ENCODE measurements around the gene MTMR11. TPM values are rescaled to one million over a fixed set of nuclear protein-coding genes. Genes with fewer than 3 reads are reported as not detected.
"Not testable (repeated sequence)": the region's sequence is repeated elsewhere in the genome, so short reads cannot be mapped to it uniquely, and the experiment has no call there.

Gene MTMR11
- total RNA-seq, 1 experiment from 2014 or later = 16.0 TPM

DNA sequence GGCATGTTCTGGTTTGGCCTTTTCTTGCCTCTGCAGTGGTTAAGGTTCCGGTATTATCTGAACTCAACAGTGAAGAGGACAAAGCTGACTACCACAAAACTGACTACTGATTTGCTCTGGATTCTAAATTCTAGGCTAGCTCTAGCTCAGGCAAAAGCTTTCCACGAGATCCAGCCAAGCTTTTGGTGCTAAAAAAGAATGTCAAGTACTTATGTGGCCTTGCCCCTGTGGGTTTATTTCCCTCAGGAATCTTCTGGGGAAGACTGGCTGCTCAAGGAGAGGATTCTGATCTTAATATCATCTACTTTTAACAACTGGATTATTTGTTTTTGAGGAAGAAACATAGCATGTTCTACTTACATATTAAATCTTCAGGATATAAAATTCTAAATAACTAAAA, 26.1 kb upstream of the MTMR11 start:
- no peak overlapping the region for H3K4me3 ChIP-seq
- no peaks in the 10 kb centered on the region for H3K9me3 ChIP-seq (ENCODE audit: insufficient read depth, low read depth)
- H3K36me3 ChIP-seq (ENCODE audit: low read depth) = peaks cover 15% of the 10 kb centered on the region
- peak overlapping the region; percentile 52 for H3K27ac ChIP-seq
- POLR2A ChIA-PET (ENCODE audit: unreplicated experiment) = interaction anchor here (0.7 to 0.9 kb wide), 2 partner anchors 75 to 124 kb away, joined by 5 to 6 read pairs; a partner anchor contains a TSS
- no peaks in the 10 kb centered on the region for H3K9me2 ChIP-seq (ENCODE audit: insufficient read depth)
- CTCF ChIA-PET = interaction anchor here (0.6 to 1.4 kb wide), 6 partner anchors 55 to 1241 kb away, joined by 3 to 10 read pairs (median 3); a partner anchor contains a TSS
- H3F3A ChIP-seq (ENCODE audit: insufficient read depth, low read depth) = peaks cover 24% of the 10 kb centered on the region
- no peak for TF ChIP-seq EZH2 (IDR thresholded peaks at IDR 0.05; ENCODE audit: low read depth)
- TF ChIP-seq, protein P1, sequence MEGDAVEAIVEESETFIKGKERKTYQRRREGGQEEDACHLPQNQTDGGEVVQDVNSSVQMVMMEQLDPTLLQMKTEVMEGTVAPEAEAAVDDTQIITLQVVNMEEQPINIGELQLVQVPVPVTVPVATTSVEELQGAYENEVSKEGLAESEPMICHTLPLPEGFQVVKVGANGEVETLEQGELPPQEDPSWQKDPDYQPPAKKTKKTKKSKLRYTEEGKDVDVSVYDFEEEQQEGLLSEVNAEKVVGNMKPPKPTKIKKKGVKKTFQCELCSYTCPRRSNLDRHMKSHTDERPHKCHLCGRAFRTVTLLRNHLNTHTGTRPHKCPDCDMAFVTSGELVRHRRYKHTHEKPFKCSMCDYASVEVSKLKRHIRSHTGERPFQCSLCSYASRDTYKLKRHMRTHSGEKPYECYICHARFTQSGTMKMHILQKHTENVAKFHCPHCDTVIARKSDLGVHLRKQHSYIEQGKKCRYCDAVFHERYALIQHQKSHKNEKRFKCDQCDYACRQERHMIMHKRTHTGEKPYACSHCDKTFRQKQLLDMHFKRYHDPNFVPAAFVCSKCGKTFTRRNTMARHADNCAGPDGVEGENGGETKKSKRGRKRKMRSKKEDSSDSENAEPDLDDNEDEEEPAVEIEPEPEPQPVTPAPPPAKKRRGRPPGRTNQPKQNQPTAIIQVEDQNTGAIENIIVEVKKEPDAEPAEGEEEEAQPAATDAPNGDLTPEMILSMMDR (conservative IDR thresholded peaks at IDR 0.05) = no peak
- H3K4me2 ChIP-seq = no peak overlapping the region
- BruUV-seq (replicated peaks) = no TSS peak
- H3K27me3 ChIP-seq (ENCODE audit: insufficient read depth, low read depth) = no peaks in the 10 kb centered on the region
- intact Hi-C loops (cut with micrococcal nuclease; ENCODE audit: unreplicated experiment) = loop anchor here (1.0 to 5.0 kb wide), 4 partner anchors 74 to 204 kb away; partner anchors contain the start of gene VPS45
- H4K20me1 ChIP-seq (ENCODE audit: insufficient read depth) = no peaks in the 10 kb centered on the region
- no peak overlapping the region for H2AFZ ChIP-seq
- no peaks in the 10 kb centered on the region for H3K79me2 ChIP-seq (ENCODE audit: low read depth)
- H3K4me1 ChIP-seq (replicated peaks; ENCODE audit: insufficient read depth) = peaks cover 7% of the 10 kb centered on the region
- no peak for DNase-seq

DNA sequence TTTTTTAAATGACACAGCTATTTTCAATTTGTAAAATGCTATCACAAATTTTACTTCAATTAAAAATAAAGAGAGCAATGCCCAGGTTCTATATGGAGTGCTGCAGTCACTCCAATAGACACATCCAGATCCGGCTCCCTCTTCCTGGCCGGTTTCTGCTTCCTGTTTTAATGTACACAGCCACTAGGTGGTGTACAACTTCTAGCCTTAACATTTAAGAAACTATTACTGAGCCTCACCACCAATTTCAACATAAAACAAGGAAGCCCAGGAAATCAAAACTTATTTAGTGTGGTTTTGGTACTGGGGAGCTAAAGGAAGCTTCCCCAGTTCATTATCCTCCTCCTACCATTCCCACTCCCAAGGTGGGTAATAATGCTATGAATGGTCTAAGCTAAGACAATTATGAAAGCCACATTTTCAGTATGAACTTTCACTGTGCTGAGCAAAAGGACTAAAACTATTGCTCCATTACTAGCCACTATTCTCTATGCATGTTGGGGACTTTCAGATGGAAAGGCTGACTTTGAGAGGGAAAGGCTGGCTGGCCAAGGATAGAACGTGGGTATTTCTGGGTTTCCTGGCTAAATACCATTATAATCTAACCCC, 25.5 kb upstream of the MTMR11 start:
- Histone ChIP-seq H3K4me1 (replicated peaks; ENCODE audit: insufficient read depth) (peaks cover 7% of the 10 kb centered on the region), H4K20me1 (ENCODE audit: insufficient read depth) (no peaks in the 10 kb centered on the region), H3F3A (ENCODE audit: insufficient read depth, low read depth) (peaks cover 24% of the 10 kb centered on the region), H3K36me3 (ENCODE audit: low read depth) (peaks cover 15% of the 10 kb centered on the region), H3K9me2 (ENCODE audit: insufficient read depth) (no peaks in the 10 kb centered on the region), H3K4me2 (no peak overlapping the region), H3K27me3 (ENCODE audit: insufficient read depth, low read depth) (no peaks in the 10 kb centered on the region), H3K79me2 (ENCODE audit: low read depth) (no peaks in the 10 kb centered on the region), H3K27ac (peak overlapping the region; percentile 52), H2AFZ (no peak overlapping the region), H3K9me3 (ENCODE audit: insufficient read depth, low read depth) (no peaks in the 10 kb centered on the region), H3K4me3 (no peak overlapping the region)
- CTCF ChIA-PET = interaction anchor here (0.6 to 1.4 kb wide), 6 partner anchors 55 to 1242 kb away, joined by 3 to 10 read pairs (median 3); a partner anchor contains a TSS
- POLR2A ChIA-PET (ENCODE audit: unreplicated experiment) = interaction anchor here (0.7 to 0.9 kb wide), 2 partner anchors 75 to 124 kb away, joined by 5 to 6 read pairs; a partner anchor contains a TSS
- intact Hi-C loops (cut with micrococcal nuclease; ENCODE audit: unreplicated experiment) = loop anchor here (1.0 to 5.0 kb wide), 4 partner anchors 73 to 204 kb away; partner anchors contain the start of gene VPS45
- DNase-seq = peak; percentile 44 to 69
- TF ChIP-seq, protein P1 (conservative IDR thresholded peaks at IDR 0.05) = peak; percentile 83
- no peak for TF ChIP-seq EZH2 (IDR thresholded peaks at IDR 0.05; ENCODE audit: low read depth)
- no TSS peak for BruUV-seq (replicated peaks)

DNA sequence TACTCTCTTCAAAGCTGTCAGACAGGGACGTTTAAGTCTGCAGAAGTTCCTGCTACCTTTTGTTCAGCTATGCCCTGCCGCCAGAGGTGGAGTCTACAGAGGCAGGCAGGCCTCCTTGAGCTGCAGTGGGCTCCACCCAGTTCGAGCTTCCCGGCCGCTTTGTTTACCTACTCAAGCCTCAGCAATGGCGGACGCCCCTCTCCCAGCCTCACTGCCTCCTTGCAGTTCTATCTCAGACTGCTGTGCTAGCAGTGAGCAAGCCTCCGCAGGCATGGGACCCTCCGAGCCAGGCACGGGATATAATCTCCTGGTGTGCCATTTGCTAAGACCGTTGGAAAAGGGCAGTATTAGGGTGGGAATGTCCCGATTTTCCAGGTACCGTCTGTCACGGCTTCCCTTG, 20.9 kb upstream of the MTMR11 start:
- H3K4me1 ChIP-seq (replicated peaks; ENCODE audit: insufficient read depth); H3K36me3 ChIP-seq (ENCODE audit: low read depth); BruUV-seq (replicated peaks); POLR2A ChIA-PET (ENCODE audit: unreplicated experiment); intact Hi-C loops (cut with micrococcal nuclease; ENCODE audit: unreplicated experiment); H3K27me3 ChIP-seq (ENCODE audit: insufficient read depth, low read depth); DNase-seq; H3K79me2 ChIP-seq (ENCODE audit: low read depth); H2AFZ ChIP-seq; H3K4me3 ChIP-seq; H3K4me2 ChIP-seq; H4K20me1 ChIP-seq (ENCODE audit: insufficient read depth); H3K9me2 ChIP-seq (ENCODE audit: insufficient read depth); H3K9me3 ChIP-seq (ENCODE audit: insufficient read depth, low read depth); H3F3A ChIP-seq (ENCODE audit: insufficient read depth, low read depth); H3K27ac ChIP-seq: not testable (repeated sequence)
- CTCF ChIA-PET = interaction anchor here (1.1 kb wide), 1 partner anchor 211 kb away, joined by 5 read pairs; no protein-coding TSS in a partner anchor

All from PC-9 (cell line).